Measurements from ENCODE around the gene MTCL1.
A peak's percentile ranks its signal among the peaks of the same experiment; 100 is the strongest.

The MTCL1 gene

GRCh38 chr18:8708670-8709069, 3.3 kb downstream of the MTCL1 start:
- no peak overlapping the region for H2BK120ac ChIP-seq (ENCODE audit: low read depth, low read length)
- peaks cover 6 to 11% of the 10 kb centered on the region in 2 donors for H3K4me1 ChIP-seq (ENCODE audit: control insufficient read depth in 2 of 2, insufficient read depth in 1 of 2, low read depth in 1 of 2, low read length in 2 of 2)
- H2BK12ac ChIP-seq (ENCODE audit: low read length): no peak overlapping the region
- H2BK15ac ChIP-seq (ENCODE audit: low read length): no peak overlapping the region
- no peak overlapping the region for H2AFZ ChIP-seq (ENCODE audit: low read length)
- no peak overlapping the region for H3K23ac ChIP-seq (ENCODE audit: low read depth, low read length, poor library complexity)
- H3K27ac ChIP-seq (replicated peaks; ENCODE audit: low read length): no peak overlapping the region
- no peak overlapping the region for H3K4me2 ChIP-seq (ENCODE audit: insufficient read depth, low read length, poor library complexity, severe bottlenecking)
- no peaks in the 10 kb centered on the region for H3K36me3 ChIP-seq (replicated peaks in 1 of 2; ENCODE audit: control insufficient read depth in 2 of 2, insufficient read depth in 2 of 2, low read length in 2 of 2)
- peaks cover 0 to 12% (median 11%) of the 10 kb centered on the region in 3 experiments for H3K27me3 ChIP-seq (ENCODE audit: control insufficient read depth in 3 of 3, insufficient read depth in 3 of 3, low read depth in 1 of 3, low read length in 3 of 3)
- no peak overlapping the region for H4K8ac ChIP-seq (ENCODE audit: low read depth, low read length)
- DNase-seq (ENCODE audit: low spot score): no peak
- H3K4me3 ChIP-seq (ENCODE audit: low read length in 2 of 2): no peak overlapping the region
- no peaks in the 10 kb centered on the region for H3K9me3 ChIP-seq (replicated peaks in 1 of 2; ENCODE audit: control insufficient read depth in 2 of 2, insufficient read depth in 1 of 2, low read depth in 1 of 2, low read length in 2 of 2)
- no peak overlapping the region for H3K9ac ChIP-seq (ENCODE audit: low read depth, low read length, poor library complexity)
- H2BK5ac ChIP-seq (ENCODE audit: low read length): no peak overlapping the region
- H3K4ac ChIP-seq (ENCODE audit: low read length): no peak overlapping the region
- WGBS, 2 donors (ENCODE audit: extremely low coverage in 2 of 2, insufficient read length in 2 of 2, insufficient replicate concordance in 1 of 2): no CpG with 5 or more reads among the region's 9 CpGs
- H3K79me1 ChIP-seq (ENCODE audit: low read depth, low read length): peaks cover 1% of the 10 kb centered on the region
- no peak overlapping the region for H3K18ac ChIP-seq (ENCODE audit: low read length)
- H2AK5ac ChIP-seq (ENCODE audit: low read depth, low read length): no peak overlapping the region
- no peak overlapping the region for H3K14ac ChIP-seq (ENCODE audit: low read length)
- no peak overlapping the region for H4K91ac ChIP-seq (ENCODE audit: low read depth, low read length, poor library complexity)

- H4K8ac ChIP-seq (ENCODE audit: low read depth, low read length): no peak overlapping the region
- no peak overlapping the region for H3K9ac ChIP-seq (ENCODE audit: low read depth, low read length, poor library complexity)
- H2AK5ac ChIP-seq (ENCODE audit: low read depth, low read length): no peak overlapping the region
- no peak overlapping the region for H2BK15ac ChIP-seq (ENCODE audit: low read length)
- no peak overlapping the region for H3K4me3 ChIP-seq (ENCODE audit: low read length in 2 of 2)
- no peak overlapping the region for H3K14ac ChIP-seq (ENCODE audit: low read length)
- peaks cover 1% of the 10 kb centered on the region for H3K79me1 ChIP-seq (ENCODE audit: low read depth, low read length)
- no peak overlapping the region for H2BK120ac ChIP-seq (ENCODE audit: low read depth, low read length)
- H3K23ac ChIP-seq (ENCODE audit: low read depth, low read length, poor library complexity): no peak overlapping the region
- no peaks in the 10 kb centered on the region for H3K9me3 ChIP-seq (replicated peaks in 1 of 2; ENCODE audit: control insufficient read depth in 2 of 2, insufficient read depth in 1 of 2, low read depth in 1 of 2, low read length in 2 of 2)
- H3K4me2 ChIP-seq (ENCODE audit: insufficient read depth, low read length, poor library complexity, severe bottlenecking): no peak overlapping the region
- DNase-seq (ENCODE audit: low spot score): no peak
- no peak overlapping the region for H2BK12ac ChIP-seq (ENCODE audit: low read length)
- no peaks in the 10 kb centered on the region for H3K36me3 ChIP-seq (replicated peaks in 1 of 2; ENCODE audit: control insufficient read depth in 2 of 2, insufficient read depth in 2 of 2, low read length in 2 of 2)
- H4K91ac ChIP-seq (ENCODE audit: low read depth, low read length, poor library complexity): no peak overlapping the region
- H3K27ac ChIP-seq (replicated peaks; ENCODE audit: low read length): no peak overlapping the region
- H2BK5ac ChIP-seq (ENCODE audit: low read length): no peak overlapping the region
- peaks cover 3 to 8% of the 10 kb centered on the region in 2 donors for H3K4me1 ChIP-seq (ENCODE audit: control insufficient read depth in 2 of 2, insufficient read depth in 1 of 2, low read depth in 1 of 2, low read length in 2 of 2)
- WGBS, 2 donors (ENCODE audit: extremely low coverage in 2 of 2, insufficient read length in 2 of 2, insufficient replicate concordance in 1 of 2): no CpG with 5 or more reads among the region's 14 CpGs
- H2AFZ ChIP-seq (ENCODE audit: low read length): no peak overlapping the region
- H3K4ac ChIP-seq (ENCODE audit: low read length): no peak overlapping the region
- peaks cover 0 to 8% (median 3%) of the 10 kb centered on the region in 3 experiments for H3K27me3 ChIP-seq (ENCODE audit: control insufficient read depth in 3 of 3, insufficient read depth in 3 of 3, low read depth in 1 of 3, low read length in 3 of 3)
- H3K18ac ChIP-seq (ENCODE audit: low read length): no peak overlapping the region
Measured at GRCh38 chr18:8709248-8710059, 4.1 kb downstream of the MTCL1 start.

- H2AFZ ChIP-seq (ENCODE audit: low read length): no peak overlapping the region
- H3K4me3 ChIP-seq (ENCODE audit: low read length in 2 of 2): no peak overlapping the region
- peaks cover 0 to 6% of the 10 kb centered on the region in 2 donors for H3K4me1 ChIP-seq (ENCODE audit: control insufficient read depth in 2 of 2, insufficient read depth in 1 of 2, low read depth in 1 of 2, low read length in 2 of 2)
- no peak overlapping the region for H2BK120ac ChIP-seq (ENCODE audit: low read depth, low read length)
- H3K23ac ChIP-seq (ENCODE audit: low read depth, low read length, poor library complexity): no peak overlapping the region
- H4K8ac ChIP-seq (ENCODE audit: low read depth, low read length): no peak overlapping the region
- H4K91ac ChIP-seq (ENCODE audit: low read depth, low read length, poor library complexity): no peak overlapping the region
- H3K27me3 ChIP-seq (ENCODE audit: control insufficient read depth in 3 of 3, insufficient read depth in 3 of 3, low read depth in 1 of 3, low read length in 3 of 3): peaks cover 0 to 3% (median 0%) of the 10 kb centered on the region in 3 experiments
- H3K18ac ChIP-seq (ENCODE audit: low read length): no peak overlapping the region
- no peak overlapping the region for H2AK5ac ChIP-seq (ENCODE audit: low read depth, low read length)
- no peak overlapping the region for H2BK5ac ChIP-seq (ENCODE audit: low read length)
- no CpG with 5 or more reads among the region's 5 CpGs for WGBS, 2 donors (ENCODE audit: extremely low coverage in 2 of 2, insufficient read length in 2 of 2, insufficient replicate concordance in 1 of 2)
- H3K9ac ChIP-seq (ENCODE audit: low read depth, low read length, poor library complexity): no peak overlapping the region
- H3K4me2 ChIP-seq (ENCODE audit: insufficient read depth, low read length, poor library complexity, severe bottlenecking): no peak overlapping the region
- no peak for DNase-seq (ENCODE audit: low spot score)
- H3K4ac ChIP-seq (ENCODE audit: low read length): no peak overlapping the region
- no peaks in the 10 kb centered on the region for H3K9me3 ChIP-seq (replicated peaks in 1 of 2; ENCODE audit: control insufficient read depth in 2 of 2, insufficient read depth in 1 of 2, low read depth in 1 of 2, low read length in 2 of 2)
- H2BK12ac ChIP-seq (ENCODE audit: low read length): no peak overlapping the region
- H3K14ac ChIP-seq (ENCODE audit: low read length): no peak overlapping the region
- H2BK15ac ChIP-seq (ENCODE audit: low read length): no peak overlapping the region
- no peak overlapping the region for H3K27ac ChIP-seq (replicated peaks; ENCODE audit: low read length)
- H3K79me1 ChIP-seq (ENCODE audit: low read depth, low read length): peaks cover 1% of the 10 kb centered on the region
- H3K36me3 ChIP-seq (replicated peaks in 1 of 2; ENCODE audit: control insufficient read depth in 2 of 2, insufficient read depth in 2 of 2, low read length in 2 of 2): peaks cover 0 to 4% of the 10 kb centered on the region in 2 donors
Measured at GRCh38 chr18:8711736-8712135, 6.4 kb downstream of the MTCL1 start.

GRCh38 chr18:8713691-8714090, 8.3 kb downstream of the MTCL1 start:
- Histone ChIP-seq H3K27me3 (ENCODE audit: control insufficient read depth in 3 of 3, insufficient read depth in 3 of 3, low read depth in 1 of 3, low read length in 3 of 3) (no peaks in the 10 kb centered on the region), H2AFZ (ENCODE audit: low read length) (peak overlapping the region; percentile 10), H2BK12ac (ENCODE audit: low read length) (no peak overlapping the region), H3K9me3 (replicated peaks in 1 of 2; ENCODE audit: control insufficient read depth in 2 of 2, insufficient read depth in 1 of 2, low read depth in 1 of 2, low read length in 2 of 2) (no peaks in the 10 kb centered on the region), H2AK5ac (ENCODE audit: low read depth, low read length) (no peak overlapping the region), H2BK15ac (ENCODE audit: low read length) (no peak overlapping the region), H3K27ac (replicated peaks; ENCODE audit: low read length) (no peak overlapping the region), H3K9ac (ENCODE audit: low read depth, low read length, poor library complexity) (no peak overlapping the region), H3K36me3 (replicated peaks in 1 of 2; ENCODE audit: control insufficient read depth in 2 of 2, insufficient read depth in 2 of 2, low read length in 2 of 2) (peaks cover 0 to 9% of the 10 kb centered on the region in 2 donors), H3K14ac (ENCODE audit: low read length) (no peak overlapping the region), H3K4me2 (ENCODE audit: insufficient read depth, low read length, poor library complexity, severe bottlenecking) (no peak overlapping the region), H3K23ac (ENCODE audit: low read depth, low read length, poor library complexity) (no peak overlapping the region), H3K4ac (ENCODE audit: low read length) (no peak overlapping the region), H2BK120ac (ENCODE audit: low read depth, low read length) (no peak overlapping the region), H4K91ac (ENCODE audit: low read depth, low read length, poor library complexity) (no peak overlapping the region), H3K4me3 (ENCODE audit: low read length in 2 of 2) (no peak overlapping the region), H3K4me1 (ENCODE audit: control insufficient read depth in 2 of 2, insufficient read depth in 1 of 2, low read depth in 1 of 2, low read length in 2 of 2) (peaks cover 0 to 12% of the 10 kb centered on the region in 2 donors), H3K18ac (ENCODE audit: low read length) (no peak overlapping the region), H4K8ac (ENCODE audit: low read depth, low read length) (no peak overlapping the region), H2BK5ac (ENCODE audit: low read length) (no peak overlapping the region), H3K79me1 (ENCODE audit: low read depth, low read length) (no peaks in the 10 kb centered on the region)
- WGBS, 2 donors (ENCODE audit: extremely low coverage in 2 of 2, insufficient read length in 2 of 2, insufficient replicate concordance in 1 of 2): no CpG with 5 or more reads among the region's 8 CpGs
- no peak for DNase-seq (ENCODE audit: low spot score)

Data from neuronal stem cell (in vitro differentiated cells).